ENCODE measurements around the gene BIN1. TPM values are rescaled to one million over a fixed set of nuclear protein-coding genes. Genes with fewer than 3 reads are reported as not detected.

The BIN1 gene
- total RNA-seq, 1 donor from 2014 or later = 26.9 TPM

DNA sequence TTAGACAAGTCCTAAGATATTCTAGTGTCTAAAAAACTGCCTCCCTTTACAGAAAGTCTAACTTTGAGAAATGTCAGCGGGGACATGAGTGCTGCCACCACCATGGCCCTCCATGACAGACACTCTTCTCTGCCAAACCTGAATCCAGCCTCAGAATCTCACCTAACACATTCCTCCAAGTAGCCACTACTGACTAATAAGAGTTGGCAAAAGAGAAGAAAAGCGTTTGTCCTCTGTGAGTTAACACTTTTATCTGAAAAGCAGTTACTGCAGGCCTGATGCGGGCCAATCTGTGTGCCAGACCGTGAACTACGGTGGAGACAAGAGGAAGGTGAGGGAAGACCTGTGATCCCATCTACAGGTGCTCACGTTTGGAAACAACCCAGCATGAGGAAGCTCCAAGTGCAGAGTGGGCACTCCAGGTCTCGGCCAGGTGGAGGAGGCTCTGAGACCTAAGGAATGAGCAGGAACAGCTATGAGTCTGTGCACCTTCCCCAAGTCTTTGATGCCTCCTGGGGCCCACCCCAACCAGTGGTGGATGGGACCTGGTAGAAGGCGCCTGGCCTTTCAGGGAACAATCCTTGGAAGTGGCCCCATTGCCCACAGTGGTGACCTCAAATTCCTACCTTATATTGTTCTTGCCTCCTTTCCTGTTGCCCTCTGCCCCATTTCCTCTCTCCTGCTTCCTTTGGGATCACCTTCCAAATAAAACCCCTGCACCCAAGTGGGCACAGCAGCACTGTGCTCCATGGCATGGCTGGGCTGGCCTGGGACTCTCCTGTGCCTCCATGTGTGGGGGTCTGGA is 91.6 kb downstream of the BIN1 start:
- Mint-ChIP-seq H3K36me3 (no peaks in the 10 kb centered on the region), H3K4me3 (no peak overlapping the region), H3K27me3 (ENCODE audit: insufficient read depth, low read depth) (peaks cover 2% of the 10 kb centered on the region), H3K4me1 (peaks cover 9% of the 10 kb centered on the region), H3K27ac (no peak overlapping the region), H3K9me3 (no peaks in the 10 kb centered on the region)
- Histone ChIP-seq H3K4me3 (no peak overlapping the region), H3K4me2 (no peak overlapping the region), H3K4me1 (peaks cover 22% of the 10 kb centered on the region), H3F3A (ENCODE audit: low read depth) (peaks cover 9% of the 10 kb centered on the region), H3K79me2 (ENCODE audit: low read depth) (no peaks in the 10 kb centered on the region), H3K9me3 (ENCODE audit: low read depth) (no peaks in the 10 kb centered on the region), H2AFZ (replicated peaks) (no peak overlapping the region), H4K20me1 (ENCODE audit: low read depth) (no peaks in the 10 kb centered on the region), H3K9ac (no peak overlapping the region), H3K36me3 (no peaks in the 10 kb centered on the region), H3K27ac (no peak overlapping the region), H3K27me3 (no peaks in the 10 kb centered on the region)
- DNase-seq (ENCODE audit: low spot score) = no peak
- no peak for TF ChIP-seq EZH2 (IDR thresholded peaks at IDR 0.05)
- TF ChIP-seq, protein P1, sequence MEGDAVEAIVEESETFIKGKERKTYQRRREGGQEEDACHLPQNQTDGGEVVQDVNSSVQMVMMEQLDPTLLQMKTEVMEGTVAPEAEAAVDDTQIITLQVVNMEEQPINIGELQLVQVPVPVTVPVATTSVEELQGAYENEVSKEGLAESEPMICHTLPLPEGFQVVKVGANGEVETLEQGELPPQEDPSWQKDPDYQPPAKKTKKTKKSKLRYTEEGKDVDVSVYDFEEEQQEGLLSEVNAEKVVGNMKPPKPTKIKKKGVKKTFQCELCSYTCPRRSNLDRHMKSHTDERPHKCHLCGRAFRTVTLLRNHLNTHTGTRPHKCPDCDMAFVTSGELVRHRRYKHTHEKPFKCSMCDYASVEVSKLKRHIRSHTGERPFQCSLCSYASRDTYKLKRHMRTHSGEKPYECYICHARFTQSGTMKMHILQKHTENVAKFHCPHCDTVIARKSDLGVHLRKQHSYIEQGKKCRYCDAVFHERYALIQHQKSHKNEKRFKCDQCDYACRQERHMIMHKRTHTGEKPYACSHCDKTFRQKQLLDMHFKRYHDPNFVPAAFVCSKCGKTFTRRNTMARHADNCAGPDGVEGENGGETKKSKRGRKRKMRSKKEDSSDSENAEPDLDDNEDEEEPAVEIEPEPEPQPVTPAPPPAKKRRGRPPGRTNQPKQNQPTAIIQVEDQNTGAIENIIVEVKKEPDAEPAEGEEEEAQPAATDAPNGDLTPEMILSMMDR (IDR thresholded peaks at IDR 0.05) = no peak
- TF ChIP-seq EZH2phosphoT487 (IDR thresholded peaks at IDR 0.05) = no peak

GRCh38 chr2:127014630-127015029 is 92.3 kb downstream of the BIN1 start:
- peak overlapping the region; percentile 27 for H3K4me2 ChIP-seq
- no peak overlapping the region for H3K27ac Mint-ChIP-seq
- H3K27me3 Mint-ChIP-seq (ENCODE audit: insufficient read depth, low read depth) = peaks cover 2% of the 10 kb centered on the region
- no peak overlapping the region for H2AFZ ChIP-seq (replicated peaks)
- peaks cover 22% of the 10 kb centered on the region for H3K4me1 ChIP-seq
- peaks cover 7% of the 10 kb centered on the region for H3F3A ChIP-seq (ENCODE audit: low read depth)
- no peaks in the 10 kb centered on the region for H3K9me3 Mint-ChIP-seq
- H3K9me3 ChIP-seq (ENCODE audit: low read depth) = no peaks in the 10 kb centered on the region
- no peak overlapping the region for H3K27ac ChIP-seq
- no peak overlapping the region for H3K4me3 Mint-ChIP-seq
- no peak for DNase-seq (ENCODE audit: low spot score)
- H4K20me1 ChIP-seq (ENCODE audit: low read depth) = no peaks in the 10 kb centered on the region
- no peaks in the 10 kb centered on the region for H3K27me3 ChIP-seq
- no peaks in the 10 kb centered on the region for H3K36me3 ChIP-seq
- no peaks in the 10 kb centered on the region for H3K79me2 ChIP-seq (ENCODE audit: low read depth)
- H3K9ac ChIP-seq = no peak overlapping the region
- TF ChIP-seq, protein P1 (IDR thresholded peaks at IDR 0.05) = no peak
- TF ChIP-seq EZH2 (IDR thresholded peaks at IDR 0.05) (no peak), EZH2phosphoT487 (IDR thresholded peaks at IDR 0.05) (no peak)
- H3K4me1 Mint-ChIP-seq = peaks cover 5% of the 10 kb centered on the region
- no peak overlapping the region for H3K4me3 ChIP-seq
- no peaks in the 10 kb centered on the region for H3K36me3 Mint-ChIP-seq

GRCh38 chr2:127014224-127014623 is 92.7 kb downstream of the BIN1 start:
- Histone ChIP-seq H3K9me3 (ENCODE audit: low read depth) (no peaks in the 10 kb centered on the region), H3K4me2 (peak overlapping the region; percentile 27), H3K27ac (no peak overlapping the region), H3K27me3 (no peaks in the 10 kb centered on the region), H3K79me2 (ENCODE audit: low read depth) (no peaks in the 10 kb centered on the region), H3K36me3 (no peaks in the 10 kb centered on the region), H2AFZ (replicated peaks) (no peak overlapping the region), H3K4me1 (peaks cover 22% of the 10 kb centered on the region), H3K4me3 (no peak overlapping the region), H3K9ac (no peak overlapping the region), H3F3A (ENCODE audit: low read depth) (peaks cover 7% of the 10 kb centered on the region), H4K20me1 (ENCODE audit: low read depth) (no peaks in the 10 kb centered on the region)
- Mint-ChIP-seq H3K27ac (no peak overlapping the region), H3K4me1 (peaks cover 5% of the 10 kb centered on the region), H3K27me3 (ENCODE audit: insufficient read depth, low read depth) (peaks cover 2% of the 10 kb centered on the region), H3K9me3 (no peaks in the 10 kb centered on the region), H3K36me3 (no peaks in the 10 kb centered on the region), H3K4me3 (no peak overlapping the region)
- TF ChIP-seq EZH2 (IDR thresholded peaks at IDR 0.05) (no peak), EZH2phosphoT487 (IDR thresholded peaks at IDR 0.05) (no peak)
- TF ChIP-seq, protein P1 (IDR thresholded peaks at IDR 0.05) = no peak
- no peak for DNase-seq (ENCODE audit: low spot score)

All from neural progenitor cell (in vitro differentiated cells).